HEK293 (cell line): Measurements from ENCODE around the gene PSMC1.

ENCODE experiments used
- CTCF ChIA-PET: fragments of 350-600 bp; formaldehyde crosslinking; extraction: SDS; loops from one replicate; lab custom pipeline; 2021; ENCODE audit warnings: antibody characterized with exemption; lab: Yijun Ruan, JAX
- POLR2A ChIA-PET: fragments of 300-600 bp; formaldehyde crosslinking; extraction: SDS; loops from one replicate; lab custom pipeline; 2020; ENCODE audit warnings: antibody characterized with exemption, inconsistent platforms; lab: Yijun Ruan, JAX
- H3K27ac ChIP-seq: fragments of 200-500 bp; sonication (Bioruptor generic); 2 replicates; pipeline ENCODE4 v1.5.1; 2014; ENCODE audit warnings: low read depth, low read length, control low read depth, inconsistent platforms; ENCODE audit errors: extremely low read depth
- H3K36me3 ChIP-seq, 2 experiments: fragments of 200-500 bp in 1 of 2; sonication (Bioruptor generic) in 1 of 2; 1 replicate in 1 of 2; 2 replicates in 1 of 2; pipeline ENCODE4 v1.5.1; 2014 to 2017; ENCODE audit warnings: inconsistent platforms in 2 of 2, low read length in 2 of 2; ENCODE audit not compliant: control insufficient read depth in 2 of 2, insufficient read depth in 1 of 2
- H3K4me1 ChIP-seq: fragments of 200-500 bp; sonication (Bioruptor generic); 2 replicates; pipeline ENCODE4 v1.5.1; 2014; ENCODE audit warnings: mild to moderate bottlenecking, low read length, inconsistent platforms; ENCODE audit not compliant: control insufficient read depth, insufficient read depth
- H3K4me3 ChIP-seq: 2 replicates; pipeline ENCODE4 v1.5.1; 2011; ENCODE audit warnings: low read depth, mild to moderate bottlenecking, control low read depth, low read length, moderate library complexity
- H3K9me3 ChIP-seq: fragments of 200-500 bp; sonication (Bioruptor generic); 2 replicates; pipeline ENCODE4 v1.5.1; 2014; ENCODE audit warnings: low read depth, low read length, inconsistent platforms; ENCODE audit not compliant: control insufficient read depth, insufficient read depth
- PRDM2 ChIP-seq: fragments of 450-650 bp; formaldehyde crosslinking; IDR thresholded peaks from 2 replicates; pipeline ENCODE4 v1.5.1; 2016; ENCODE audit warnings: missing biosample characterization, missing genetic modification characterization, borderline replicate concordance
- PRDM4 ChIP-seq: fragments of 450-650 bp; formaldehyde crosslinking; IDR thresholded peaks from 2 replicates; pipeline ENCODE4 v1.5.1; 2017; ENCODE audit warnings: missing biosample characterization, missing genetic modification characterization
- REPIN1 ChIP-seq: fragments of 450-650 bp; formaldehyde crosslinking; IDR thresholded peaks from 2 replicates; pipeline ENCODE4 v1.5.1; 2017; ENCODE audit warnings: missing biosample characterization, missing genetic modification characterization, low read depth
- ZBTB17 ChIP-seq: fragments of 450-650 bp; formaldehyde crosslinking; IDR thresholded peaks from 2 replicates; pipeline ENCODE4 v1.5.1; 2016; ENCODE audit warnings: missing biosample characterization, missing genetic modification characterization
- ZNF2 ChIP-seq: fragments of 450-650 bp; formaldehyde crosslinking; IDR thresholded peaks from 2 replicates; pipeline ENCODE4 v1.5.1; 2016; ENCODE audit warnings: missing biosample characterization, missing genetic modification characterization
- ZNF24 ChIP-seq: fragments of 450-650 bp; formaldehyde crosslinking; IDR thresholded peaks from 2 replicates; pipeline ENCODE4 v1.5.1; 2016; ENCODE audit warnings: missing biosample characterization, missing genetic modification characterization
- ZNF311 ChIP-seq: fragments of 450-650 bp; formaldehyde crosslinking; IDR thresholded peaks from 2 replicates; pipeline ENCODE4 v1.5.1; 2017; ENCODE audit warnings: missing biosample characterization, missing genetic modification characterization, borderline replicate concordance
- ZNF324 ChIP-seq: fragments of 450-650 bp; formaldehyde crosslinking; IDR thresholded peaks from 2 replicates; pipeline ENCODE4 v1.5.1; 2016; ENCODE audit warnings: missing biosample characterization, missing genetic modification characterization
- ZNF426 ChIP-seq: fragments of 450-650 bp; formaldehyde crosslinking; IDR thresholded peaks from 2 replicates; pipeline ENCODE4 v1.5.1; 2017; ENCODE audit warnings: missing biosample characterization, missing genetic modification characterization, mild to moderate bottlenecking, inconsistent platforms, moderate library complexity
- ZNF548 ChIP-seq: fragments of 450-650 bp; formaldehyde crosslinking; IDR thresholded peaks from 2 replicates; pipeline ENCODE4 v1.5.1; 2016; ENCODE audit warnings: missing biosample characterization, missing genetic modification characterization
- ZNF596 ChIP-seq: fragments of 450-650 bp; IDR thresholded peaks from 2 replicates; pipeline ENCODE4 v1.5.0; 2018; ENCODE audit warnings: missing biosample characterization, mild to moderate bottlenecking, missing genetic modification characterization, moderate library complexity
- ZNF600 ChIP-seq: fragments of 450-650 bp; formaldehyde crosslinking; IDR thresholded peaks from 2 replicates; pipeline ENCODE4 v1.5.1; 2016; ENCODE audit warnings: missing biosample characterization, missing genetic modification characterization
- ZNF654 ChIP-seq: fragments of 450-650 bp; formaldehyde crosslinking; IDR thresholded peaks from 2 replicates; pipeline ENCODE4 v1.5.1; 2016; ENCODE audit warnings: low read depth, missing biosample characterization, missing genetic modification characterization
- ZNF660 ChIP-seq: fragments of 450-650 bp; IDR thresholded peaks from 2 replicates; pipeline ENCODE4 v1.5.1; 2018; ENCODE audit warnings: missing biosample characterization, mild to moderate bottlenecking, missing genetic modification characterization
- TF ChIP-seq, protein P1 (sequence below): fragments of 450-650 bp; formaldehyde crosslinking; conservative IDR thresholded peaks from 2 replicates; pipeline ENCODE4 v1.5.1; 2016; ENCODE audit warnings: low read depth, missing biosample characterization, missing genetic modification characterization
- TF ChIP-seq, protein P2 (sequence below): fragments of 450-650 bp; formaldehyde crosslinking; IDR thresholded peaks from 2 replicates; pipeline ENCODE4 v1.5.1; 2016; ENCODE audit warnings: missing biosample characterization, missing genetic modification characterization

The PSMC1 gene

GRCh38 chr14:90301668-90302090 lies 45.3 kb downstream of the PSMC1 start:
- POLR2A ChIA-PET = interaction anchor here (0.8 to 1.5 kb wide), 2 partner anchors 94 to 96 kb away, joined by 4 to 5 read pairs; partner anchors contain the start of gene CALM1
- TF ChIP-seq ZNF596 (no peak), ZNF426 (no peak), ZNF654 (peak; percentile 91), ZNF311 (tag by site-specific recombination) (no peak), ZNF600 (0 out of 2 replicates have a peak, but pooled peaks have one; percentile 30), PRDM4 (tag by site-specific recombination) (no peak), ZNF660 (tag by site-specific recombination) (peak; percentile 50; the same call in 1 of the 2 replicates), ZNF24 (tag by site-specific recombination) (no peak), ZNF2 (tag by site-specific recombination) (0 out of 2 replicates have a peak, but pooled peaks have one; percentile 33), ZNF548 (no peak), PRDM2 (tag by site-specific recombination) (no peak), ZNF324 (tag by site-specific recombination) (no peak), REPIN1 (tag by site-specific recombination) (no peak), ZBTB17 (tag by site-specific recombination) (peak; percentile 28; the same call in 1 of the 2 replicates)
- TF ChIP-seq, protein P1, sequence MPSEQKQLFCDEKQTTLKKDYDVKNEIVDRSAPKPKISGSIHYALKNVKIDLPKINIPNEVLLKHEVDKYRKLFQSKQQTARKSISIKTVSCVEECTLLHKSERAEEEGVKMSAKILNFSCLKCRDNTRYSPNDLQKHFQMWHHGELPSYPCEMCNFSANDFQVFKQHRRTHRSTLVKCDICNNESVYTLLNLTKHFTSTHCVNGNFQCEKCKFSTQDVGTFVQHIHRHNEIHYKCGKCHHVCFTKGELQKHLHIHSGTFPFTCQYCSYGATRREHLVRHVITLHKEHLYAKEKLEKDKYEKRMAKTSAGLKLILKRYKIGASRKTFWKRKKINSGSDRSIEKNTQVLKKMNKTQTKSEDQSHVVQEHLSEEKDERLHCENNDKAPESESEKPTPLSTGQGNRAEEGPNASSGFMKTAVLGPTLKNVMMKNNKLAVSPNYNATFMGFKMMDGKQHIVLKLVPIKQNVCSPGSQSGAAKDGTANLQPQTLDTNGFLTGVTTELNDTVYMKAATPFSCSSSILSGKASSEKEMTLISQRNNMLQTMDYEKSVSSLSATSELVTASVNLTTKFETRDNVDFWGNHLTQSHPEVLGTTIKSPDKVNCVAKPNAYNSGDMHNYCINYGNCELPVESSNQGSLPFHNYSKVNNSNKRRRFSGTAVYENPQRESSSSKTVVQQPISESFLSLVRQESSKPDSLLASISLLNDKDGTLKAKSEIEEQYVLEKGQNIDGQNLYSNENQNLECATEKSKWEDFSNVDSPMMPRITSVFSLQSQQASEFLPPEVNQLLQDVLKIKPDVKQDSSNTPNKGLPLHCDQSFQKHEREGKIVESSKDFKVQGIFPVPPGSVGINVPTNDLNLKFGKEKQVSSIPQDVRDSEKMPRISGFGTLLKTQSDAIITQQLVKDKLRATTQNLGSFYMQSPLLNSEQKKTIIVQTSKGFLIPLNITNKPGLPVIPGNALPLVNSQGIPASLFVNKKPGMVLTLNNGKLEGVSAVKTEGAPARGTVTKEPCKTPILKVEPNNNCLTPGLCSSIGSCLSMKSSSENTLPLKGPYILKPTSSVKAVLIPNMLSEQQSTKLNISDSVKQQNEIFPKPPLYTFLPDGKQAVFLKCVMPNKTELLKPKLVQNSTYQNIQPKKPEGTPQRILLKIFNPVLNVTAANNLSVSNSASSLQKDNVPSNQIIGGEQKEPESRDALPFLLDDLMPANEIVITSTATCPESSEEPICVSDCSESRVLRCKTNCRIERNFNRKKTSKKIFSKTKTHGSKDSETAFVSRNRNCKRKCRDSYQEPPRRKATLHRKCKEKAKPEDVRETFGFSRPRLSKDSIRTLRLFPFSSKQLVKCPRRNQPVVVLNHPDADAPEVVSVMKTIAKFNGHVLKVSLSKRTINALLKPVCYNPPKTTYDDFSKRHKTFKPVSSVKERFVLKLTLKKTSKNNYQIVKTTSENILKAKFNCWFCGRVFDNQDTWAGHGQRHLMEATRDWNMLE (tag by site-specific recombination) = no peak
- TF ChIP-seq, protein P2, sequence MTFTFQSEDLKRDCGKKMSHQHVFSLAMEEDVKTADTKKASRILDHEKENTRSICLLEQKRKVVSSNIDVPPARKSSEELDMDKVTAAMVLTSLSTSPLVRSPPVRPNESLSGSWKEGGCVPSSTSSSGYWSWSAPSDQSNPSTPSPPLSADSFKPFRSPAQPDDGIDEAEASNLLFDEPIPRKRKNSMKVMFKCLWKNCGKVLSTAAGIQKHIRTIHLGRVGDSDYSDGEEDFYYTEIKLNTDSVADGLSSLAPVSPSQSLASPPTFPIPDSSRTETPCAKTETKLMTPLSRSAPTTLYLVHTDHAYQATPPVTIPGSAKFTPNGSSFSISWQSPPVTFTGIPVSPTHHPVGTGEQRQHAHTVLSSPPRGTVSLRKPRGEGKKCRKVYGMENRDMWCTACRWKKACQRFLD (tag by site-specific recombination) = no peak
- H3K27ac ChIP-seq = no peak overlapping the region
- CTCF ChIA-PET = interaction anchor here (0.6 to 3.3 kb wide), 17 partner anchors 11 to 457 kb away, joined by 3 to 28 read pairs (median 3); partner anchors contain the start of gene NRDE2
- H3K4me1 ChIP-seq = no peaks in the 10 kb centered on the region
- H3K36me3 ChIP-seq = peaks cover 25 to 81% of the 10 kb centered on the region in 2 experiments
- no peak overlapping the region for H3K4me3 ChIP-seq
- no peaks in the 10 kb centered on the region for H3K9me3 ChIP-seq
